OCI-LY1 (cell line): Measurements from ENCODE around the gene MCRS1.

Experiments used
- H2AFZ ChIP-seq: fragments of 200-600 bp; sonication (generic), shearing (Covaris generic); 2 replicates; pipeline ENCODE4 v1.6.0; 2014; ENCODE audit warnings: antibody characterized with exemption, mild to moderate bottlenecking, low read length
- H3F3A ChIP-seq: fragments of 200-600 bp; sonication (generic), shearing (Covaris generic); 2 replicates; pipeline ENCODE4 v1.6.0; 2014; ENCODE audit warnings: mild to moderate bottlenecking, antibody characterized with exemption, low read length, moderate library complexity; ENCODE audit not compliant: insufficient read depth
- H3K27ac ChIP-seq: fragments of 200-600 bp; sonication (generic); 2 replicates; pipeline ENCODE4 v1.5.1; 2014; ENCODE audit warnings: low read length, mixed run types, mild to moderate bottlenecking, low read depth; ENCODE audit not compliant: poor library complexity, severe bottlenecking
- H3K27me3 ChIP-seq: fragments of 200-600 bp; sonication (generic); 2 replicates; pipeline ENCODE4 v1.6.0; 2014; ENCODE audit warnings: antibody characterized with exemption, mild to moderate bottlenecking, low read length, moderate library complexity; ENCODE audit not compliant: insufficient read depth
- H3K36me3 ChIP-seq: fragments of 200-600 bp; sonication (generic); 2 replicates; pipeline ENCODE4 v1.6.1; 2014; ENCODE audit warnings: mild to moderate bottlenecking, antibody characterized with exemption, low read length, moderate library complexity, mixed read lengths; ENCODE audit not compliant: insufficient read depth
- H3K4me1 ChIP-seq: fragments of 200-600 bp; sonication (generic); 2 replicates; pipeline ENCODE4 v1.5.1; 2014; ENCODE audit warnings: mild to moderate bottlenecking, low read length, moderate library complexity; ENCODE audit not compliant: insufficient read depth, severe bottlenecking
- H3K4me2 ChIP-seq: fragments of 200-600 bp; sonication (generic), shearing (Covaris generic); 2 replicates; pipeline ENCODE4 v1.6.1; 2014; ENCODE audit warnings: low read length
- H3K4me3 ChIP-seq: fragments of 200-600 bp; sonication (generic); 2 replicates; pipeline ENCODE4 v1.5.1; 2014; ENCODE audit warnings: low read length, low read depth, mild to moderate bottlenecking, mixed read lengths; ENCODE audit not compliant: poor library complexity, severe bottlenecking
- H3K79me2 ChIP-seq: fragments of 200-600 bp; shearing (Covaris generic); 2 replicates; pipeline ENCODE4 v1.6.1; 2016; ENCODE audit warnings: mixed run types, low read length, mixed read lengths; ENCODE audit not compliant: insufficient read depth
- H3K9ac ChIP-seq: fragments of 200-600 bp; sonication (generic), shearing (Covaris generic); 2 replicates; pipeline ENCODE4 v1.6.1; 2014; ENCODE audit warnings: mild to moderate bottlenecking, low read length, mixed read lengths
- H3K9me2 ChIP-seq: fragments of 200-600 bp; sonication (generic), shearing (Covaris generic); 2 replicates; pipeline ENCODE4 v1.6.1; 2014; ENCODE audit warnings: low read depth, mild to moderate bottlenecking, low read length, mixed read lengths
- H3K9me3 ChIP-seq: fragments of 200-600 bp; shearing (Covaris generic); 2 replicates; pipeline ENCODE4 v1.6.1; 2014; ENCODE audit warnings: low read length, mixed read lengths
- H4K20me1 ChIP-seq: fragments of 200-600 bp; sonication (generic), shearing (Covaris generic); 2 replicates; pipeline ENCODE4 v1.6.0; 2016; ENCODE audit warnings: mild to moderate bottlenecking, low read length; ENCODE audit not compliant: insufficient read depth
- CTCF ChIP-seq: fragments of 200-600 bp; sonication (generic), shearing (Covaris generic); IDR thresholded peaks from 2 replicates; pipeline ENCODE4 v1.5.1; 2017; ENCODE audit warnings: mild to moderate bottlenecking, antibody characterized with exemption, low read length, moderate library complexity, mixed read lengths
- EZH2 ChIP-seq: fragments of 200-600 bp; sonication (generic), shearing (Covaris generic); IDR thresholded peaks from 2 replicates; pipeline ENCODE4 v1.8.0; 2017; ENCODE audit warnings: borderline replicate concordance, mixed run types, mild to moderate bottlenecking, antibody characterized with exemption, low read length, moderate library complexity, mixed read lengths

MCRS1 gene

GRCh38 chr12:49583366-49584094 is 15.6 kb upstream of the MCRS1 start:
- no peaks in the 10 kb centered on the region for H4K20me1 ChIP-seq
- no peak for TF ChIP-seq CTCF
- TF ChIP-seq EZH2, result no peak

GRCh38 chr12:49582850-49583249 is 14.9 kb upstream of the MCRS1 start:
- H3K9me3 ChIP-seq, result no peaks in the 10 kb centered on the region
- H3K9me2 ChIP-seq, result no peaks in the 10 kb centered on the region
- no peak overlapping the region for H3K4me2 ChIP-seq
- H3K4me1 ChIP-seq, result peaks cover 4% of the 10 kb centered on the region
- no peak overlapping the region for H3K27ac ChIP-seq
- H3K27me3 ChIP-seq, result no peaks in the 10 kb centered on the region
- H3K36me3 ChIP-seq, result peaks cover 5% of the 10 kb centered on the region; the same call in 1 of the 2 replicates
- H3K79me2 ChIP-seq, result no peaks in the 10 kb centered on the region
- no peaks in the 10 kb centered on the region for H4K20me1 ChIP-seq
- no peak overlapping the region for H3K9ac ChIP-seq
- H2AFZ ChIP-seq, result no peak overlapping the region
- H3F3A ChIP-seq, result no peaks in the 10 kb centered on the region
- no peak overlapping the region for H3K4me3 ChIP-seq
- TF ChIP-seq CTCF (no peak), EZH2 (no peak)

More at GRCh38 chr12:49583366-49584094, 15.6 kb upstream of the MCRS1 start:
- no peak overlapping the region for H3K4me2 ChIP-seq
- no peaks in the 10 kb centered on the region for H3K9me3 ChIP-seq
- no peak overlapping the region for H3K4me3 ChIP-seq
- H3K9me2 ChIP-seq, result no peaks in the 10 kb centered on the region
- peaks cover 4% of the 10 kb centered on the region; the same call in 1 of the 2 replicates for H3K36me3 ChIP-seq
- H3K27me3 ChIP-seq, result no peaks in the 10 kb centered on the region
- no peak overlapping the region for H3K27ac ChIP-seq
- no peak overlapping the region for H3K9ac ChIP-seq
- peaks cover 4% of the 10 kb centered on the region for H3K4me1 ChIP-seq
- H3K79me2 ChIP-seq, result no peaks in the 10 kb centered on the region
- no peaks in the 10 kb centered on the region for H3F3A ChIP-seq
- no peak overlapping the region for H2AFZ ChIP-seq

GRCh38 chr12:49582201-49582600 is 14.3 kb upstream of the MCRS1 start:
- TF ChIP-seq CTCF, result no peak
- TF ChIP-seq EZH2, result no peak
- Histone ChIP-seq H3K9me2 (no peaks in the 10 kb centered on the region), H4K20me1 (no peaks in the 10 kb centered on the region), H3K9me3 (no peaks in the 10 kb centered on the region), H3K27ac (no peak overlapping the region), H3K36me3 (peaks cover 11% of the 10 kb centered on the region; the same call in 1 of the 2 replicates), H3K79me2 (no peaks in the 10 kb centered on the region), H3K4me1 (peaks cover 4% of the 10 kb centered on the region), H3K4me2 (no peak overlapping the region), H2AFZ (no peak overlapping the region), H3K27me3 (no peaks in the 10 kb centered on the region), H3K4me3 (no peak overlapping the region), H3F3A (no peaks in the 10 kb centered on the region), H3K9ac (no peak overlapping the region)
